AG09309 (cell line): ENCODE data around the gene PEPD.

Experiments
- DNase-seq: peaks from one replicate; pipeline ENCODE4 v3.0.0-alpha.2; 2010; ENCODE audit warnings: low read depth
- H3K4me3 ChIP-seq: 2 replicates; pipeline ENCODE4 v1.5.1; 2011; ENCODE audit warnings: mild to moderate bottlenecking, low read depth, low read length, moderate library complexity; ENCODE audit not compliant: control insufficient read depth
- TF ChIP-seq, protein P1 (sequence below): IDR thresholded peaks from 2 replicates; pipeline ENCODE4 v1.5.1; 2011; ENCODE audit warnings: mild to moderate bottlenecking, low read depth, low read length, inconsistent platforms; ENCODE audit not compliant: insufficient read depth, control insufficient read depth; ENCODE audit errors: missing control alignments

Gene PEPD

DNA sequence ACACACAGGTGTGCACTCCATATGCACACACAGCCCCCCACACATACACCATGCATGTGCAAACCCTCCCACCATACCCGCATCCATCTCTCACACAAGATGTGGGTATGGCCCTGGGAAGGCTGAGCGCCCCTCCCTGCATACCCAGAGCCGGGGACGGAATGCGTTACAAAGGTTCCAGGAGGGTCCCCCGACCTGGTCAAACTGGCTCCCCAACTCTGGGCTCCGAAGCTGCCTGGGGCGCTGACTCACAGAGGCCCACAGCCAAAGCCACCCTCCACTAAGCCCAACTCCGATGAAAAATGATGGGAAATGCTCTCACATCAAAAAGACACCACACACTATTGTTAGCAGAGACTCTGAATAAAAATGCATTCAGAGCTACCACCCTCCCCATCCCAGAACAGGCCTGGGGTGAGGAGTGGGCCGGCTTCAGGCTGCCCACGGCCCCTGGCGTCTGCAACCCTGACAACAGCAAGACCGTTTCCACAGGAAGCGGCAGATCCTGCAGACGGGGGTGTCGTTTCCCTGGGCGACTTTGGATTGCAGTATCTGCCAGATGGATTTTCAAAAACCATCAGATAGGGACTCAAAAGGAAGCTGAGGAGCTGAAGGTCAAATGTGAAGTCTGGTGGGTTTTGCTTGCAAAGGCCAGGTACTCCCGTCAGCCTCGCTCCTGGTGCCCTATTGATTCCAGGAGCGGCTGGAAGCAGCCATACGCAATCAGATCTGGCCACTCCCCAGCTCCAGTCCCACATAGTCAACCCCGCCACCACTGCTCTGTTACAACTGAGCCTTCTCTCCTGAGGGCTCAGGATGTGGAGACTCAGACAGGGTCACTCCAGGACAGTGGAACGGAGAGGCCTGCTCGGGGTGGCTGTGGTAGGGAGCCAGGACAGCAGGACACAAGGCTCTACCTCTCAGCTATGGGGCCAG is 14.3 kb downstream of the PEPD start:
- DNase-seq = no peak
- no peak overlapping the region for H3K4me3 ChIP-seq
- TF ChIP-seq, protein P1, sequence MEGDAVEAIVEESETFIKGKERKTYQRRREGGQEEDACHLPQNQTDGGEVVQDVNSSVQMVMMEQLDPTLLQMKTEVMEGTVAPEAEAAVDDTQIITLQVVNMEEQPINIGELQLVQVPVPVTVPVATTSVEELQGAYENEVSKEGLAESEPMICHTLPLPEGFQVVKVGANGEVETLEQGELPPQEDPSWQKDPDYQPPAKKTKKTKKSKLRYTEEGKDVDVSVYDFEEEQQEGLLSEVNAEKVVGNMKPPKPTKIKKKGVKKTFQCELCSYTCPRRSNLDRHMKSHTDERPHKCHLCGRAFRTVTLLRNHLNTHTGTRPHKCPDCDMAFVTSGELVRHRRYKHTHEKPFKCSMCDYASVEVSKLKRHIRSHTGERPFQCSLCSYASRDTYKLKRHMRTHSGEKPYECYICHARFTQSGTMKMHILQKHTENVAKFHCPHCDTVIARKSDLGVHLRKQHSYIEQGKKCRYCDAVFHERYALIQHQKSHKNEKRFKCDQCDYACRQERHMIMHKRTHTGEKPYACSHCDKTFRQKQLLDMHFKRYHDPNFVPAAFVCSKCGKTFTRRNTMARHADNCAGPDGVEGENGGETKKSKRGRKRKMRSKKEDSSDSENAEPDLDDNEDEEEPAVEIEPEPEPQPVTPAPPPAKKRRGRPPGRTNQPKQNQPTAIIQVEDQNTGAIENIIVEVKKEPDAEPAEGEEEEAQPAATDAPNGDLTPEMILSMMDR = no peak

DNA sequence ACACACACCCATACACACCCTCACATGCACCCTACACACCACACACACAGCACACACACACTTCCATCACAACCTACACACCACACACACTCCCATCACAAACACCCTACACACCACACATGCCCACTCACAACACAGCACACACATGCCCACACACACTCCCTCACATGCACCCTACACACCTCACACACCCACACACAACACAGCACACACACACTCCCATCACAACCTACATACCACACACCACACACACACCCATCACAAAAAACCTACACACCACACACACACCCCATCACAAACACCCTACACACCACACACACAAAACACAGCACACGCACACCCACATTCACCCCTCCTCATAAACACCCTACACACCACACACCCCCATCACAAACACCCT is 15.1 kb downstream of the PEPD start:
- no peak for DNase-seq
- TF ChIP-seq, protein P1 = no peak
- H3K4me3 ChIP-seq = no peak overlapping the region

DNA sequence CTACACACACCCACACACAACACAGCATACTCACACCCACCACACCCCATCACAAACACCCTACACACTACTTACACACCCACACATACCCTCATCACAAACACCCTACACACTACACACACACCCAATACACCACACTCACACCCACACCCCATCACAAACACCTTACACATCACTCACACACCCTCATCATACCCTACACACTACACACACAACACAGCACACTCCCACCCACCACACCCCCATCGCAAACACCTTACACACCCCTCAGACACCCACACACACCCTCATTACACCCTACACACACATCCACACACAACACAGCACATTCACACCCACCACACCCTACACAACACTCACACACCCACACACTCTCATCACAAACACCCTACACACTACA is 15.8 kb downstream of the PEPD start:
- H3K4me3 ChIP-seq = no peak overlapping the region
- TF ChIP-seq, protein P1 = no peak
- no peak for DNase-seq

DNA sequence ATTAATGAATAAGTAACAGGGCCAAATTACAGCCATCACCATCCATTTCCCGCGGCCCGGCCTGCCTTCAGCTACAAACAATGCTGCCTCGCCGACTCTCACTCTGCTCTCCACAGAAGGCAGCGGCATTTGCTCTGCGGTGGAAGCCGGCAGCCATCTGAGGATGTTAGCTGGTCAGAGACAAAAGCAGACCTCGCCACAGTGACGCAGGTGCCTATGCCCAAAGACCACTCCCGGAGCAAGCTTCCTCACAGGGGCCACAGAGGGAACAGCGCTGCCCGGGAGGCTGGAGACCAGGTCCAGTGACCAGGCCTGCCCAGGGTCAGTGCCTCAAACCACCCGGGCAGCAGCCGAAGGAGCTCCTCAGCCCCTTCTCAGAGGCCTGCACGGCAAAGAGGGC is 16.4 kb downstream of the PEPD start:
- no peak for DNase-seq
- TF ChIP-seq, protein P1 = no peak
- H3K4me3 ChIP-seq = no peak overlapping the region

DNA sequence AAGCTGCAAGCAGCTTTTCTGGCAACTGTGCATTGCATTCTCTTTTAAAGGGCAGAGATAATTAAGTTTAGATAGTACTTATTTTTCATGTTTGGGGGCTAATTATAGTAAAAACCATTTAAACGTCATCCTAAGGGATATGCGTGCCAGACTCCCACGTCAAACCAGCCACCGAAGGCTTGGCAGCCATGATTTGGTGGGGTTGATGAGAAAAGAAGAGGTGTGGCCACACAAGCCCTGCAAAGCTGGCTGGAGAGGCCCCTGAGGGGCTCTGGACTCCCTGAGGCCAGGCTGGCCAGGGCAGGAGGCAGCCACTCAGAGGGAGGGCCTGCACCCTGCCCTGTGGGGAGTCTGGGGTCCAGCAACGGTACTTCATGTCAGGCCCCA is 17.5 kb downstream of the PEPD start:
- DNase-seq = no peak
- TF ChIP-seq, protein P1 = no peak
- no peak overlapping the region for H3K4me3 ChIP-seq

DNA sequence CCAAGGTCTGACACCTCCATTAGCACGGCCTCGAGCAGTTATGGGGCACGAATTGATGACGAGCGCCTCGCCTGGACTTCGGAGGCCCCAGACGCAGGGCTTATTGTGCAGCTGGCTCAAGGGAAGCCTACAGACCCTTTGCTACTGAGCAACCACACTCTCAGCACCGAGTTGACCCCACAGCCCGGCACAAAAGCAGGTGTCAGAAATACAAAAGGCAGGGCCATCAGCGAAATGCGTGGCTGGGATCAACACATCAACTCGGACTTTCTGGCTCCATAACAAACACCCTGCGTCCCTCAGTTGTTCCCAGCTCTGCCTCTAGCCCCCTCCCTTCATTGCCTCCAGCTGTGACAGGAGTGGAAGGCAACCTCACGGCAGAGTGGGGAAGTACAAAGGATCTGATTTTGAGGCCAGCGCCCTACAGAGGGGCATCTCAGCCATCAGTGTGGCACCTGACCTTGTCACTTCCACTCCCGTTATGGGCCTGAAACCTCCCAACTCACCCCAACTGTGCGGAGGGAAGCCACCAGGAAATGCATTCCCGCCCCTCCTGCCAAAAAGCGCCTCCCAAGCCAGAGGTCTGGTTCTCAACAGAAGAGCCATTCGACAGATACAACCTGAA is 18.0 kb downstream of the PEPD start:
- H3K4me3 ChIP-seq = no peak overlapping the region
- DNase-seq = no peak
- TF ChIP-seq, protein P1 = no peak
